ENCODE measurements around the gene SPEM3.
"Not testable (repeated sequence)": the region's sequence is repeated elsewhere in the genome, so short reads cannot be mapped to it uniquely, and the experiment has no call there.

GRCh38 chr17:7481842-7482741 lies 53.4 kb downstream of the SPEM3 start:
- not testable (repeated sequence) for TF ChIP-seq CTCF (conservative IDR thresholded peaks at IDR 0.05); ZFX (IDR thresholded peaks at IDR 0.05)

All from C4-2B (cell line).